Stimulated activated CD4-positive, alpha-beta T cell treated with anti-CD3 and anti-CD28 coated beads, Interleukin-1b, Interleukin-23, amount 100 ng/mL, for 4 hours (primary cell): Measurements from ENCODE around the gene RAMP3.
"Not testable (repeated sequence)": the region's sequence is repeated elsewhere in the genome, so short reads cannot be mapped to it uniquely, and the experiment has no call there.

Experiments used
- DNase-seq, 2 donors: peaks; one replicate each; pipeline ENCODE4 v3.0.0-alpha.2; 2020; ENCODE audit warnings: low read depth in 2 of 2

The RAMP3 gene

GRCh38 chr7:45132708-45133320 is 24.8 kb upstream of the RAMP3 start:
- DNase-seq, result no peak

- DNase-seq, result no peak
Measured at GRCh38 chr7:45133352-45133751, 24.2 kb upstream of the RAMP3 start.

GRCh38 chr7:45133877-45134276 is 23.7 kb upstream of the RAMP3 start:
- DNase-seq, result no peak

- peak; percentile 33 to 58 for DNase-seq
Measured at GRCh38 chr7:45136106-45137060, 21.2 kb upstream of the RAMP3 start.

- no peak for DNase-seq
Measured at GRCh38 chr7:45138433-45139267, 18.9 kb upstream of the RAMP3 start.

- no peak for DNase-seq
Measured at GRCh38 chr7:45140827-45141226, 16.8 kb upstream of the RAMP3 start.

GRCh38 chr7:45143616-45144015 is 14.0 kb upstream of the RAMP3 start:
- no peak for DNase-seq

- DNase-seq, result no peak
Measured at GRCh38 chr7:45145881-45146280, 11.7 kb upstream of the RAMP3 start.

GRCh38 chr7:45146531-45147379 is 10.8 kb upstream of the RAMP3 start:
- no peak for DNase-seq

GRCh38 chr7:45147858-45148652 is 9.5 kb upstream of the RAMP3 start:
- no peak for DNase-seq

- DNase-seq, result no peak
Measured at GRCh38 chr7:45148653-45148973, 9.0 kb upstream of the RAMP3 start.

- DNase-seq, result no peak
Measured at GRCh38 chr7:45149606-45150005, 8.0 kb upstream of the RAMP3 start.

GRCh38 chr7:45150199-45150598 is 7.4 kb upstream of the RAMP3 start:
- no peak for DNase-seq

GRCh38 chr7:45151131-45151684 is 6.4 kb upstream of the RAMP3 start:
- DNase-seq, result no peak

- DNase-seq, result no peak
Measured at GRCh38 chr7:45151967-45152366, 5.6 kb upstream of the RAMP3 start.

GRCh38 chr7:45153233-45153632 is 4.4 kb upstream of the RAMP3 start:
- no peak for DNase-seq

GRCh38 chr7:45153861-45154260 is 3.7 kb upstream of the RAMP3 start:
- DNase-seq, result not testable (repeated sequence)

GRCh38 chr7:45155357-45155900 is 2.2 kb upstream of the RAMP3 start:
- DNase-seq, result no peak

GRCh38 chr7:45155941-45156340 is 1.6 kb upstream of the RAMP3 start:
- no peak for DNase-seq
